Measurements from ENCODE around the gene DNAJC16. TPM values are rescaled to one million over a fixed set of nuclear protein-coding genes. Genes with fewer than 3 reads are reported as not detected.

Gene DNAJC16
- total and polyA plus RNA-seq, 2 of the 13 experiments (the other 11 are each of a cell fraction or from before 2014, with no cell fraction given): 11.4 to 15.4 TPM

- TF ChIP-seq ATF6 (CRISPR knock-in tag; conservative IDR thresholded peaks at IDR 0.05) (no peak), FOXK1 (CRISPR knock-in tag; IDR thresholded peaks at IDR 0.05; ENCODE audit: borderline replicate concordance, low read depth) (peak; percentile 94; the same call in 1 of the 2 replicates), ZFP62 (CRISPR knock-in tag; IDR thresholded peaks at IDR 0.05) (no peak), ARNT2 (CRISPR knock-in tag; IDR thresholded peaks at IDR 0.05; ENCODE audit: low read depth) (peak; percentile 69), XBP1 (CRISPR knock-in tag; IDR thresholded peaks at IDR 0.05) (no peak), ETS1 (CRISPR knock-in tag; IDR thresholded peaks at IDR 0.05) (no peak), CHD4 (IDR thresholded peaks at IDR 0.05; ENCODE audit: borderline replicate concordance, low read length) (peak; percentile 43; the same call in 1 of the 2 replicates), ESRRA (CRISPR knock-in tag; IDR thresholded peaks at IDR 0.05; ENCODE audit: low read depth) (no peak), ZNF235 (CRISPR knock-in tag; IDR thresholded peaks at IDR 0.05; ENCODE audit: borderline replicate concordance) (no peak), HDAC2 (CRISPR knock-in tag; IDR thresholded peaks at IDR 0.05) (peak; percentile 86), ZNF136 (CRISPR knock-in tag; IDR thresholded peaks at IDR 0.05; ENCODE audit: low read depth) (no peak), ATF7-NPFF (CRISPR knock-in tag; IDR thresholded peaks at IDR 0.05; ENCODE audit: low read depth) (no peak), IKZF1 (IDR thresholded peaks at IDR 0.05) (no peak), ZFP82 (CRISPR knock-in tag; IDR thresholded peaks at IDR 0.05; ENCODE audit: borderline replicate concordance) (no peak), HNF4A (CRISPR knock-in tag; IDR thresholded peaks at IDR 0.05) (peak; percentile 92), BRD4 (CRISPR knock-in tag; IDR thresholded peaks at IDR 0.05) (no peak), FOXP4 (CRISPR knock-in tag; IDR thresholded peaks at IDR 0.05) (peak; percentile 94), MBNL3 (CRISPR knock-in tag; conservative IDR thresholded peaks at IDR 0.05) (no peak), TEAD3 (CRISPR knock-in tag; optimal IDR thresholded peaks at IDR 0.05; ENCODE audit: borderline replicate concordance) (peak; percentile 71), ZBTB7A (CRISPR knock-in tag; IDR thresholded peaks at IDR 0.05) (no peak), MATR3 (CRISPR knock-in tag; IDR thresholded peaks at IDR 0.05) (no peak), SMAD3 (CRISPR knock-in tag; IDR thresholded peaks at IDR 0.05) (peak; percentile 85; the same call in 1 of the 2 replicates), HOMEZ (CRISPR knock-in tag; IDR thresholded peaks at IDR 0.05; ENCODE audit: low read depth) (peak; percentile 67)
Observed at GRCh38 chr1:15618655-15619525, 92.2 kb downstream of the DNAJC16 start (continued).

All from HepG2 (cell line).